ENCODE results near the gene TIGD2.
"Not testable (repeated sequence)": the region's sequence is repeated elsewhere in the genome, so short reads cannot be mapped to it uniquely, and the experiment has no call there.

Gene TIGD2

DNA sequence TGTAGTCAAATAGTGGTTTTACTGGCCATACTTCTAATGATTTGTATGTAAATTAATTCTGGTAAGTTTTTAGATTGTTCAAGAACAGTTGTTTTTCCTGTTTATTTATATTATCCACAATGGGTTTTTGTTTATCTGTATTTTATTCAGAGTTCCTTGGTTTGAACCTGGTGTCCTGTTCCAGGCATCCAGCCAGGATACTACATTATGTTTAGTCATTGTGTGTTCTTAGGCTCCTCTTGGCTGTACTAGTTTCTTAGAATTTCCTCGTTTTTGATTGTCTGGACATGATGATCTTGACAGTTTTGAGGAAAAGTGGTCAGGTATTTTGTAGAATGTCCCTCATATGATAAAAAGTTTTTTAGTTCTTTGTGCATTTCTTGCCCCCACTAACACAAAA is 7.8 kb downstream of the TIGD2 start:
- no peak for DNase-seq (ENCODE audit: low read depth in 2 of 2)

GRCh38 chr4:89119836-89120235 is 8.5 kb downstream of the TIGD2 start:
- DNase-seq (ENCODE audit: low read depth in 2 of 2) = no peak

- no peak for DNase-seq (ENCODE audit: low read depth in 2 of 2)
Measured at GRCh38 chr4:89121387-89122068, 10.2 kb downstream of the TIGD2 start.

DNA sequence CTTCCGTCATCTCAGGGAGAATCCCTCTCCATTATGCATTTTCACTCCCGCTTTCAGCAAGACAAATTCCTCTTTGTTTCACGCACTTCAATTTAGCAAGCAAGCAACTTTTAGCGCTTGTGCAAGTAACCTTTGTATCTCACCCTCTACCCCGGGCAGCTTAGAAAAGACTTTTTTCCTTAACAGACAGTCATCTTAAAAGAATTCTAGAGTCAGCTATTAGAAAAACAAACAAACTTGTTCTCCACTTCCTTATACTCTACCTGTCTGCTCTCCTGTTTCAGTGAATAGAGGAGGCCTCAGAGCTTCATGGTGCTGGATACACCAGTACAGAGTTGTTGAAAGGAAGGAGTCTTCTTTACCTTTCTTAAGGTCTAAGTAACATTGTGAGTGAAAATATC is 12.1 kb downstream of the TIGD2 start:
- DNase-seq (ENCODE audit: low read depth in 2 of 2) = no peak

DNA sequence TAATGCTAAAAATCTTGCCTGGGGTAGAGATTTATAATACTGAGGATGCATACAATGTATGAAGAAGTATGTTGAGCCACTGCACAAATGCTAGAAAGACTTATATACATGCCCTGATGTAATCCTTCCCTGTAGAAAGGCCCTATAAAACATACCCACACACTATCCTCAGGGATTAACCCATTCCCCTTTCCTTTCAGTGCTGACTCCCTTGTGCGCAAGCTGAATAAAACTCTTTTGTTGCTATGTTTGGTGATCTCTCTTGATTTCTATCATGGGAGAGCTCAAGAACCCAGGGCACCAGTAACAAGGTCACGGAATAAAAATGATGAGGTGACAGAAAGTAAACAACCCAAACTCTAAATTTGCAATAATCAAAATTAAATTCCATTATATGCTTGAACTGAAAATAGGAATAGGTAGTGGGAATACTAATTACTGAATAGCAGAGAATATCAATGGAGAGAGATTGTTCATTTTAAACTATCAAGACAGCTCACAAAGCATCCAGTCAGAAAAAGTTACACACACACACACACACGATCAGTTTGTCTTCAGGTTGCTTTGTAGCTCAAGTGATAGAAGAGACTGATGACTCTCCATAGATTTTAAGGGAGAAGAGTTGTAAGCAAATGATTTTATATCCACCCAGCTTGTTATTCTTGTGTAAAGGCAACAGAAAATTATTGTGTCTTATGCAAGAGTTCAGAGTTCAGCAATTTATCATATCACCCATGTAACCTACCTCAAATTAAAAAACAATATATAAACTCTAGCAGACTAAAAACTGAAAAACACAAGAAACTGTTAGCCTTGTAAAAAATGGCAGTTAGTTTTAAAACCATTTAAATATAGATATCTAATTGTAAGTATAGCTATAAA is 14.8 kb downstream of the TIGD2 start:
- no peak for DNase-seq (ENCODE audit: low read depth in 2 of 2)

DNA sequence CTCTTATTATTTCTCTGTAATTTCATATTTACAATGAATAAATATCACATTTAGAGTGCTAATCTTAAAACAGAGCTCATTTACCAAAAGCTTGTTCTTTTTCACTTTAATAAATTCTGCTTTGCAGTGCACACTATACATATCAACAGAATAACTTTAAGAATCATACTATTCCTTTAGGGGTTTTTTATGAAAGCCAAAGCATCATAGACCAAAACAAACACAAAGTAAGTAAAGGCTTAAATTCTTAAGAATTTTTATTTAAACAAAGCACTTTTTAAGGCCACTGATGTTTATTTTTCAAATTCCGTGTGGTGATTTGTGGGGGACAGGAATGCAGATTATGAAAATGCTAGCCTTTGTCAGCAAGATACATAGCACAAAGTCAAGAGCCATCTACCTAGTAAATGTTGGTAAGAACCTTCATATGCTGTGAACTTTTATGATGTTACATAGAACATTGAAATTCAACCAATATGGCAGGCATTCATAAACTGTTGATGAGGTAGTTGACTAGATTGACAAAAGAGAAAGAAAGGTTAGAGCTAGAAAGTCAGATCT is 17.8 kb downstream of the TIGD2 start:
- no peak for DNase-seq (ENCODE audit: low read depth in 2 of 2)

DNA sequence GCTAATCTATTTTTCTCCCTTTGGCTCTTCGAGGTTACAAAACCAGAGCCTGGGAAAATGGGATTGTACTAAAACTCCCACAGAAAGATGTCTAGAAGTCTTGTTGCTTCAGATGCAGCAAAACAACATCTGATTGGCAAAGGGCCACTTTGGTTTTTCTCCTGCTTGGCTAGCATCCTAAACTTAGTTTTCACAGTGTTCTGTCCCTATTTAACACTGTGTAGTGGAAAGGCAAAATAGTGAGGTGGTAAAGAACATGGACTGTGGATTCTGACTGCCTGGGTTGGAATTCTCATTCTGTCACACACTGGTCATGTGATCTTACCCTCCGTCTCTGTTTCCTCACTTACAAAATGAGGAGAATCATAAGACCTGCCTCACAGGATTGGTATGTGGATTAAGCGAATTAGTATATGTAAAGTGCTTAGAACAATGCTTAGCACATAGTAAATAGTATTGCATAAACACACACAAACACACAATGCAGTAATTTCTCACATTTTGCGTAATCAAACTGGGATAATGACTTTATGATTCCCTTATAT is 23.5 kb downstream of the TIGD2 start:
- DNase-seq (ENCODE audit: low read depth in 2 of 2) = no peak

DNA sequence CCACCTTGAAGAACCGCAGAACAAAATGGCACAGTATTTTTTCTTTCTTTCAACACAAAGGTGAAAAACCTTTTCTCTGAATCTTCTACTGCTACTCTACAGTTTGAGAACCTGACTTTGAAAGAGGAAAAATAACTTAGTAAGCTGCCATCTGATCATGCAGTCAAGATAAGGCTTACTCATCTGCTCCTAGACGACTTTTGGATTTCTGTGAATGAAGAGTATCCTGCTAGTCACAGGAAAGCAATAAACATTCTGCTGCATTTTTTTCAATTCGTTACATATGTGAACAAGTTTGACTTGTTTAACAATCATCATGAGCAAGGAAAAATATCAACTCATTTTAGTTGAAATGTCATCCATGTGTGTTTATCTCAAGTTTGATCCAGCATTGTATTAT is 25.2 kb downstream of the TIGD2 start:
- no peak for DNase-seq (ENCODE audit: low read depth in 2 of 2)

GRCh38 chr4:89137231-89137630 is 25.9 kb downstream of the TIGD2 start:
- DNase-seq (ENCODE audit: low read depth in 2 of 2) = no peak

GRCh38 chr4:89137695-89138094 is 26.4 kb downstream of the TIGD2 start:
- DNase-seq (ENCODE audit: low read depth in 2 of 2) = no peak

- no peak for DNase-seq (ENCODE audit: low read depth in 2 of 2)
Measured at GRCh38 chr4:89140168-89140759, 28.9 kb downstream of the TIGD2 start.

GRCh38 chr4:89142691-89143669 is 31.6 kb downstream of the TIGD2 start:
- no peak for DNase-seq (ENCODE audit: low read depth in 2 of 2)

GRCh38 chr4:89144652-89145051 is 33.3 kb downstream of the TIGD2 start:
- not testable (repeated sequence) for DNase-seq (ENCODE audit: low read depth in 2 of 2)

DNA sequence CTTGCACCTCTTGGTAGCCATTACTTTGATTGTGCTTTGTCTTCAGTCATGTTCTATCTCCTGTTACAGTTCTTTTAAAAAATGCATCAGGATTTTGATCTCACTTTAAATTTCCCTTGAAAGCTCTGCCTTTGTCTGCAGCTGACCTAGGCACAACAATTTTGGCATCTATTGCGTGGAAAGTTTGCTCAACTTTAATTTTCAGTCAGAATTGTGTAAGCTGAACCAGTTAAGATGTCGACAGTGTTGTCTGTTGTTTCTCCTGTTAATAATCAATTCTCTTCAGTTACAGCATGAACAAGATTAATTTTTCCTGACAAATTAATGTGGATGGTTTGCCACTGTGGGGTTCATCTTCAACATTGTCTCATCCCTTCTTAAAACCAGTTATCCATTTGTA is 34.9 kb downstream of the TIGD2 start:
- DNase-seq (ENCODE audit: low read depth in 2 of 2) = no peak

GRCh38 chr4:89152972-89153371 is 41.6 kb downstream of the TIGD2 start:
- no peak for DNase-seq (ENCODE audit: low read depth in 2 of 2)

DNA sequence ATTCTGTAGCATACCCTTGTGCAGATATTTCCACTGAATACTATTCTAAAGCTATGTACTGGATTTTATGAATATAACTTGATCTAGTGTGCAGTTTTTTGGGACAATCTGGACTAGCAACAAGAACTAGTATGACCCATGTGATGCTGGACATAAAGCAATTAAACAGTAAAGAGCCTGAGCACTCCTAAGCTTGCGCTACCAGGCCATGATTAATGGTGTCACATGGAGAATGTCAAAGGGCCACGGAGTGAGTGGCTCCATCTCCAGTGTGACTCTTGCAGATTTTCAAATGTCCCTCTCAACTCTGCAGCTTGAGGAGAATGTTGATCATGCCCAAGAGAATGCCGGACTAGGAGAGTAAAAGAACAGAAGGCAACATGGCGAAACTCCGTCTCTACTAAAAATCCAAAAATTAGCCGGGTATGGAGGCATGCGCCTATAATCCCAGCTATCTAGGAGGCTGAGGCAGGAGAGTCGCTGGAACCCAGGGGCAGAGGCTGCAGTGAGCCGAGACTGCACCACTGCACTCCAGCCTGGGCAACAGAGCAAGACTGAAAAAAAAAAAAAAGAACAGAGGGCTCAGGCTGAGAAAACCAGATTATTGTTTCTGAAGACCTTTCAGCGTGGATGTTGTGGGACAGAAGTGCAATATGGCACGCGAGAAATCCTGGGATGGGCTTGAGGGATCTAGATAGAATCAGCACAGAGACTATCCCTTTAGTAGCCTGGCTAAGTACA is 45.0 kb downstream of the TIGD2 start:
- DNase-seq (ENCODE audit: low read depth in 2 of 2) = no peak

DNA sequence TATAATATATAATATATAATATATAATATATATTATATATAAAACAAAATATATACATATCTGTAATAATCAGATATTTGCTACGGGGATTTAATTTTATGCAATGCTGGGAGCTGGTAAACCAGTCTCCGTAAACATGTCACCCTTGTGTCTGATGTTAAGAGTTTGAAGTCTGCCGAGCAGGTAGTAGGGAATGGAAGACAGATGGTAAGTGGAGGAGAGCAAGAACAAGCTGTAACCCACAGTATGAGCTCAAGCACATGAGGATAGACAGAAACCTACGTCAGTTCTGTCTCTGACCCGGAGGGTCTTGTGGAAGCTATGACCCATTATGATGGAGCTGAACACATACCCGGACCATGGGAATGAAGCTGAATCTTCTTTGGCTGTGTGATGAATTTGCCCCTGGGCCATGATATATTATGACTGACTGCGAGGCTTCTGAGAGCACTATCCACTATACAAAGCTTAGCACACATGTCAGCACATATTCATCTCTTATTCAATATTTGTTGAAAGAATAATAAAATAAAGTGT is 46.2 kb downstream of the TIGD2 start:
- DNase-seq (ENCODE audit: low read depth in 2 of 2) = no peak

- DNase-seq (ENCODE audit: low read depth in 2 of 2) = no peak
Measured at GRCh38 chr4:89158884-89159503, 47.7 kb downstream of the TIGD2 start.

DNA sequence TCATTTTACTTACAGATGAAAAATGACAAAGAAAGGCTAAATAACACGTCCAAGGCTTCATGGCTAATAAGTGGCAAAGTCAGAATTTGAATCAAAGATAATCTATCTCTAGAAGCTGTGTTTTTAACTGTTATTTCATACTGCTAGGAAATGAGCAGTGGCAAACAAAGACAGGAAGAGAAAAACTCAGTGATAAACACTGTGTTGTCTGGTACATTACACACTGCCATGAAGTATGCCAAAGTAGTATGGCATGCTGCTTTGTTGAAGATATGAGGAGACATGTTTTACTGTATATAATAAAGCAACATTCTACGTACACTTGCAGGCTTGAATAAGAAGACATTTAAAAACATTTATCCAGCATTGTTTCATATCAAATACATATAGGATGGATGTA is 49.5 kb downstream of the TIGD2 start:
- DNase-seq (ENCODE audit: low read depth in 2 of 2) = no peak

DNA sequence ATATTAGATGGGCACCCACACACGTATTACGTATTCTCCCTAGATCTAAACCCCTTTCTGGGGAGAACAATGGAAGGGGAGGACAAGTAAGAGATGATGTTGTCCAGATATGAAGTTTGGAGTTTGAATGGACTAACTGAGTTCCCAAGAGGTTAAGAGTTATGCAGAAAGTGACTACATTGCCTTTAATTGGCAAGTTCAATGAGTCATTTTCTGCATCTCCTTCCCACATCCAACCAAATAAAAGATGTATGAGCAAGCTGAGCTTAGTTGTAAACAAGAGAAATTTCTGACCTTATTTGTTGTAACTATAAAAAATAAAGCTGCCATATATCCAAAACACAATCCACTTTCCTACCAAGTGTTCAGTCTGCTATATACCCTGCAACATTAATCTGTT is 50.5 kb downstream of the TIGD2 start:
- DNase-seq (ENCODE audit: low read depth in 2 of 2) = no peak

All from stimulated activated CD8-positive, alpha-beta memory T cell treated with anti-CD3 and anti-CD28 coated beads, Interleukin-15, amount 100 ng/mL, for 48 hours (primary cell).